HepG2 (cell line): Measurements from ENCODE around the gene ZFHX3. TPM values are rescaled to one million over a fixed set of nuclear protein-coding genes. Genes with fewer than 3 reads are reported as not detected.

Experiments
- HHEX ChIP-seq: IDR thresholded peaks from 2 replicates; pipeline ENCODE4 v1.6.1; 2016; ENCODE audit warnings: control low read depth
- HNF4A ChIP-seq: sonication (generic); formaldehyde crosslinking; IDR thresholded peaks from 2 replicates; pipeline ENCODE4 v1.4.0; 2020; ENCODE audit warnings: missing genetic modification reagents
- NFKBIZ ChIP-seq: IDR thresholded peaks from 2 replicates; pipeline ENCODE4 v1.6.1; 2018; ENCODE audit warnings: missing genetic modification reagents, missing compliant biosample characterization
- POLR2A ChIP-seq, 2 experiments: IDR thresholded peaks; 2 replicates each; pipeline ENCODE4 v1.6.1; 2011; ENCODE audit warnings: low read depth in 2 of 2, low read length in 2 of 2, mild to moderate bottlenecking in 1 of 2, moderate library complexity in 1 of 2; ENCODE audit not compliant: insufficient read depth in 1 of 2
- SNRNP70 ChIP-seq: fragments of 200-400 bp; formaldehyde crosslinking; IDR thresholded peaks from 2 replicates; pipeline ENCODE4 v1.6.1; 2017; ENCODE audit warnings: mild to moderate bottlenecking, low read depth, low read length, moderate library complexity
- TAF1 ChIP-seq: sonication (generic); formaldehyde crosslinking; IDR thresholded peaks from 2 replicates; pipeline ENCODE4 v1.4.0; 2020; ENCODE audit warnings: missing genetic modification reagents
- YEATS2 ChIP-seq: sonication (generic); formaldehyde crosslinking; IDR thresholded peaks from 2 replicates; pipeline ENCODE4 v1.4.0; 2020; ENCODE audit warnings: missing genetic modification reagents, borderline replicate concordance
- ZNF230 ChIP-seq: sonication (generic); formaldehyde crosslinking; IDR thresholded peaks from 2 replicates; pipeline ENCODE4 v1.4.0; 2020; ENCODE audit warnings: mild to moderate bottlenecking, missing genetic modification reagents
- ZNF30 ChIP-seq: sonication (generic); formaldehyde crosslinking; IDR thresholded peaks from 2 replicates; pipeline ENCODE4 v1.5.0; 2020; ENCODE audit warnings: mild to moderate bottlenecking, missing genetic modification reagents
- polyA plus RNA-seq, 8 experiments: library from polyadenylated mRNA; depleted of rRNA in 3 of 8; stranded (reverse) in 7 of 8; unstranded in 1 of 8; fragments of >200 nt; fragmentation: Illumina TruSeq in 4 of 8; extraction: Trizol in 4 of 8; gene quantifications; 2 replicates each; pipeline versions ENCODE4 v1.2.1 to v1.2.3, GENCODE V29; 2011 to 2016; ENCODE audit warnings: low read depth in 4 of 8, missing spikeins in 1 of 8, mixed read lengths in 1 of 8; ENCODE audit not compliant: insufficient read depth in 1 of 8
- total RNA-seq, 5 experiments: library from RNA; depleted of rRNA; stranded (reverse); fragments of >200 nt; fragmentation: Illumina TruSeq; extraction: Trizol; gene quantifications; 2 replicates each; pipeline ENCODE4 v1.2.3, GENCODE V29; 2016; ENCODE audit warnings: low read depth in 1 of 5
- TF ChIP-seq, protein P1 (sequence below): sonication (generic); formaldehyde crosslinking; IDR thresholded peaks from 2 replicates; pipeline ENCODE4 v1.8.0; 2022; ENCODE audit warnings: mild to moderate bottlenecking, missing genetic modification reagents
- TF ChIP-seq, protein P2 (sequence below): sonication (generic); formaldehyde crosslinking; IDR thresholded peaks from 2 replicates; pipeline ENCODE4 v1.4.0; 2020; ENCODE audit warnings: missing genetic modification reagents, borderline replicate concordance
- TF ChIP-seq, protein P3 (sequence below): sonication (generic); formaldehyde crosslinking; IDR thresholded peaks from 2 replicates; pipeline ENCODE4 v1.5.1; 2020; ENCODE audit warnings: mild to moderate bottlenecking, missing genetic modification reagents, moderate library complexity
- TF ChIP-seq, protein P4 (sequence below): IDR thresholded peaks from 2 replicates; pipeline ENCODE4 v1.6.1; 2016
- TF ChIP-seq, protein P5 (sequence below): sonication (generic); formaldehyde crosslinking; IDR thresholded peaks from 2 replicates; pipeline ENCODE4 v1.4.0; 2020; ENCODE audit warnings: missing genetic modification reagents, borderline replicate concordance

ZFHX3 gene
- total and polyA plus RNA-seq, 2 of the 13 experiments (the other 11 are each of a cell fraction or from before 2014, with no cell fraction given) = 5.0 to 6.0 TPM

DNA sequence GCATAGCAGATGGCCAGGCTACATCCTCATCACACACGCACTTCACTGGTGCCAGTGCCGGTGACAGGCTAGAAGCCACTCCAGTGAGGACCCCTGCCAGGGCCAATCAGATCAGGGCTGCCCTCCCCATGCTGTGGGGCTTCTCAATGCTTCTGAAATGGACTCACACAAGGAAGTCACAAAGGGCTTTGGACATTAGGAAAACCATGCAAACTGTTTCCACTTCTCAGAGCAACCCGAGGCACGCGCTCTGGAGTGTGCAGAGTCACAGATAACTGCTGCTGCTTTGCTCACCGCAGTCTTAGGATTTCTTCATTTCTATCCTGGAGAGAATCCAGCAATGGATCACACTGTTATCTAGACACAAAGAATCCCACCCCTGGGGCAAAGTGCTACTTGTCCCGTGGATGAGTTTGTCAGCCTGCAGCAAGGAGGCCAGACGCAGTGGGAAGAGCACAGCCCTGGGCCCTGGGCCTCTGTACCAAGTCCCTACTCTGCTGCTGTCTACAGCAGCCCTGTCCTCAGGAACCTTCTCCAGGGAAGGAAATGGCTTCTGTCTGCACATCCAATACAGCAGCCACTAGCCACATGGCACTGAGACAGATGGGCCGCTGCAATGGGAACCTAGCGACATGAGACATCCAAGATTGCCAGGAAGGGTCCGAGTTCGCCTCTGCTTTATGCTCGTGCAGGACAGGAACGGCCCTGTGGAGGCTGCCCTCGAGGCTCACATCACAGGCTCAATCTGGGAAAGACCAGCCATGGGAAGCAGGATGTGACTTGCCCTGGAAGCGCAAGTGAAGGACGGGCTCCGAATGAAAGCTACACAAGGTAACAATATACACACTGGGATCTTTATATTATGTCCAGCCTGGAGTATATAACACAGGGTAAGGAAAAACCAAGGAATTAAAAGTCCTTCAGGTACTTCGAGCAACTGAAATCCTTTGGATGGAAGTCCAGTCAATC, 169.3 kb downstream of the ZFHX3 start (continued):
- TF ChIP-seq NFKBIZ (CRISPR knock-in tag) (no peak), ZNF230 (peak; percentile 90; the same call in 1 of the 2 replicates), HHEX (CRISPR knock-in tag) (0 out of 2 replicates have a peak, but pooled peaks have one; percentile 22), SNRNP70 (no peak), TAF1 (CRISPR knock-in tag) (peak; percentile 55; the same call in 1 of the 2 replicates), YEATS2 (0 out of 2 replicates have a peak, but pooled peaks have one; percentile 29), POLR2A (IDR thresholded peaks at IDR 0.05; ENCODE audit: insufficient read depth in 1 of 2, low read depth in 2 of 2, low read length in 2 of 2) (peak in 1 of 2 experiments; percentile 73; a peak in 2 of 4 replicates), HNF4A (CRISPR knock-in tag) (peak; percentile 86), ZNF30 (CRISPR knock-in tag) (peak; percentile 79; the same call in 1 of the 2 replicates)
- TF ChIP-seq, protein P1, sequence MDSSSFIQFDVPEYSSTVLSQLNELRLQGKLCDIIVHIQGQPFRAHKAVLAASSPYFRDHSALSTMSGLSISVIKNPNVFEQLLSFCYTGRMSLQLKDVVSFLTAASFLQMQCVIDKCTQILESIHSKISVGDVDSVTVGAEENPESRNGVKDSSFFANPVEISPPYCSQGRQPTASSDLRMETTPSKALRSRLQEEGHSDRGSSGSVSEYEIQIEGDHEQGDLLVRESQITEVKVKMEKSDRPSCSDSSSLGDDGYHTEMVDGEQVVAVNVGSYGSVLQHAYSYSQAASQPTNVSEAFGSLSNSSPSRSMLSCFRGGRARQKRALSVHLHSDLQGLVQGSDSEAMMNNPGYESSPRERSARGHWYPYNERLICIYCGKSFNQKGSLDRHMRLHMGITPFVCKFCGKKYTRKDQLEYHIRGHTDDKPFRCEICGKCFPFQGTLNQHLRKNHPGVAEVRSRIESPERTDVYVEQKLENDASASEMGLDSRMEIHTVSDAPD = 0 out of 2 replicates have a peak, but pooled peaks have one; percentile 61
- TF ChIP-seq, protein P2, sequence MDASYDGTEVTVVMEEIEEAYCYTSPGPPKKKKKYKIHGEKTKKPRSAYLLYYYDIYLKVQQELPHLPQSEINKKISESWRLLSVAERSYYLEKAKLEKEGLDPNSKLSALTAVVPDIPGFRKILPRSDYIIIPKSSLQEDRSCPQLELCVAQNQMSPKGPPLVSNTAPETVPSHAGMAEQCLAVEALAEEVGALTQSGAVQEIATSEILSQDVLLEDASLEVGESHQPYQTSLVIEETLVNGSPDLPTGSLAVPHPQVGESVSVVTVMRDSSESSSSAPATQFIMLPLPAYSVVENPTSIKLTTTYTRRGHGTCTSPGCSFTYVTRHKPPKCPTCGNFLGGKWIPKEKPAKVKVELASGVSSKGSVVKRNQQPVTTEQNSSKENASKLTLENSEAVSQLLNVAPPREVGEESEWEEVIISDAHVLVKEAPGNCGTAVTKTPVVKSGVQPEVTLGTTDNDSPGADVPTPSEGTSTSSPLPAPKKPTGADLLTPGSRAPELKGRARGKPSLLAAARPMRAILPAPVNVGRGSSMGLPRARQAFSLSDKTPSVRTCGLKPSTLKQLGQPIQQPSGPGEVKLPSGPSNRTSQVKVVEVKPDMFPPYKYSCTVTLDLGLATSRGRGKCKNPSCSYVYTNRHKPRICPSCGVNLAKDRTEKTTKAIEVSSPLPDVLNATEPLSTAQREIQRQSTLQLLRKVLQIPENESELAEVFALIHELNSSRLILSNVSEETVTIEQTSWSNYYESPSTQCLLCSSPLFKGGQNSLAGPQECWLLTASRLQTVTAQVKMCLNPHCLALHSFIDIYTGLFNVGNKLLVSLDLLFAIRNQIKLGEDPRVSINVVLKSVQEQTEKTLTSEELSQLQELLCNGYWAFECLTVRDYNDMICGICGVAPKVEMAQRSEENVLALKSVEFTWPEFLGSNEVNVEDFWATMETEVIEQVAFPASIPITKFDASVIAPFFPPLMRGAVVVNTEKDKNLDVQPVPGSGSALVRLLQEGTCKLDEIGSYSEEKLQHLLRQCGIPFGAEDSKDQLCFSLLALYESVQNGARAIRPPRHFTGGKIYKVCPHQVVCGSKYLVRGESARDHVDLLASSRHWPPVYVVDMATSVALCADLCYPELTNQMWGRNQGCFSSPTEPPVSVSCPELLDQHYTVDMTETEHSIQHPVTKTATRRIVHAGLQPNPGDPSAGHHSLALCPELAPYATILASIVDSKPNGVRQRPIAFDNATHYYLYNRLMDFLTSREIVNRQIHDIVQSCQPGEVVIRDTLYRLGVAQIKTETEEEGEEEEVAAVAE (CRISPR knock-in tag) = peak; percentile 36; the same call in 1 of the 2 replicates
- TF ChIP-seq, protein P3, sequence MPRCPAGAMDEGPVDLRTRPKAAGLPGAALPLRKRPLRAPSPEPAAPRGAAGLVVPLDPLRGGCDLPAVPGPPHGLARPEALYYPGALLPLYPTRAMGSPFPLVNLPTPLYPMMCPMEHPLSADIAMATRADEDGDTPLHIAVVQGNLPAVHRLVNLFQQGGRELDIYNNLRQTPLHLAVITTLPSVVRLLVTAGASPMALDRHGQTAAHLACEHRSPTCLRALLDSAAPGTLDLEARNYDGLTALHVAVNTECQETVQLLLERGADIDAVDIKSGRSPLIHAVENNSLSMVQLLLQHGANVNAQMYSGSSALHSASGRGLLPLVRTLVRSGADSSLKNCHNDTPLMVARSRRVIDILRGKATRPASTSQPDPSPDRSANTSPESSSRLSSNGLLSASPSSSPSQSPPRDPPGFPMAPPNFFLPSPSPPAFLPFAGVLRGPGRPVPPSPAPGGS = no peak
- TF ChIP-seq, protein P4, sequence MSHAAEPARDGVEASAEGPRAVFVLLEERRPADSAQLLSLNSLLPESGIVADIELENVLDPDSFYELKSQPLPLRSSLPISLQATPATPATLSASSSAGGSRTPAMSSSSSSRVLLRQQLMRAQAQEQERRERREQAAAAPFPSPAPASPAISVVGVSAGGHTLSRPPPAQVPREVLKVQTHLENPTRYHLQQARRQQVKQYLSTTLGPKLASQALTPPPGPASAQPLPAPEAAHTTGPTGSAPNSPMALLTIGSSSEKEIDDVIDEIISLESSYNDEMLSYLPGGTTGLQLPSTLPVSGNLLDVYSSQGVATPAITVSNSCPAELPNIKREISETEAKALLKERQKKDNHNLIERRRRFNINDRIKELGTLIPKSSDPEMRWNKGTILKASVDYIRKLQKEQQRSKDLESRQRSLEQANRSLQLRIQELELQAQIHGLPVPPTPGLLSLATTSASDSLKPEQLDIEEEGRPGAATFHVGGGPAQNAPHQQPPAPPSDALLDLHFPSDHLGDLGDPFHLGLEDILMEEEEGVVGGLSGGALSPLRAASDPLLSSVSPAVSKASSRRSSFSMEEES = peak; percentile 59; the same call in 1 of the 2 replicates
- TF ChIP-seq, protein P5, sequence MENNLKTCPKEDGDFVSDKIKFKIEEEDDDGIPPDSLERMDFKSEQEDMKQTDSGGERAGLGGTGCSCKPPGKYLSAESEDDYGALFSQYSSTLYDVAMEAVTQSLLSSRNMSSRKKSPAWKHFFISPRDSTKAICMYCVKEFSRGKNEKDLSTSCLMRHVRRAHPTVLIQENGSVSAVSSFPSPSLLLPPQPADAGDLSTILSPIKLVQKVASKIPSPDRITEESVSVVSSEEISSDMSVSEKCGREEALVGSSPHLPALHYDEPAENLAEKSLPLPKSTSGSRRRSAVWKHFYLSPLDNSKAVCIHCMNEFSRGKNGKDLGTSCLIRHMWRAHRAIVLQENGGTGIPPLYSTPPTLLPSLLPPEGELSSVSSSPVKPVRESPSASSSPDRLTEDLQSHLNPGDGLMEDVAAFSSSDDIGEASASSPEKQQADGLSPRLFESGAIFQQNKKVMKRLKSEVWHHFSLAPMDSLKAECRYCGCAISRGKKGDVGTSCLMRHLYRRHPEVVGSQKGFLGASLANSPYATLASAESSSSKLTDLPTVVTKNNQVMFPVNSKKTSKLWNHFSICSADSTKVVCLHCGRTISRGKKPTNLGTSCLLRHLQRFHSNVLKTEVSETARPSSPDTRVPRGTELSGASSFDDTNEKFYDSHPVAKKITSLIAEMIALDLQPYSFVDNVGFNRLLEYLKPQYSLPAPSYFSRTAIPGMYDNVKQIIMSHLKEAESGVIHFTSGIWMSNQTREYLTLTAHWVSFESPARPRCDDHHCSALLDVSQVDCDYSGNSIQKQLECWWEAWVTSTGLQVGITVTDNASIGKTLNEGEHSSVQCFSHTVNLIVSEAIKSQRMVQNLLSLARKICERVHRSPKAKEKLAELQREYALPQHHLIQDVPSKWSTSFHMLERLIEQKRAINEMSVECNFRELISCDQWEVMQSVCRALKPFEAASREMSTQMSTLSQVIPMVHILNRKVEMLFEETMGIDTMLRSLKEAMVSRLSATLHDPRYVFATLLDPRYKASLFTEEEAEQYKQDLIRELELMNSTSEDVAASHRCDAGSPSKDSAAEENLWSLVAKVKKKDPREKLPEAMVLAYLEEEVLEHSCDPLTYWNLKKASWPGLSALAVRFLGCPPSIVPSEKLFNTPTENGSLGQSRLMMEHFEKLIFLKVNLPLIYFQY = no peak
